Thymus (tissue), 11 donors: Measurements from ENCODE around the gene ZBTB20. TPM values are rescaled to one million over a fixed set of nuclear protein-coding genes. Genes with fewer than 3 reads are reported as not detected.

Experiments used
- DNase-seq, 9 donors: peaks; one replicate each; pipeline ENCODE4 v3.0.0-alpha.2; 2013; ENCODE audit warnings: low spot score in 9 of 9, low read depth in 6 of 9, missing footprints in 1 of 9
- H3K27ac ChIP-seq, 2 donors: one replicate each; pipeline ENCODE4 v1.5.1; 2013; ENCODE audit warnings: control low read depth in 1 of 2, low read depth in 1 of 2, low read length in 1 of 2, mild to moderate bottlenecking in 1 of 2, moderate library complexity in 1 of 2
- H3K27me3 ChIP-seq, 2 donors: one replicate each; pipeline ENCODE4 v1.5.1; 2013; ENCODE audit warnings: low read length in 1 of 2; ENCODE audit not compliant: control insufficient read depth in 2 of 2, insufficient read depth in 1 of 2
- H3K36me3 ChIP-seq, 2 donors: one replicate each; pipeline ENCODE4 v1.5.1; 2013; ENCODE audit warnings: low read length in 1 of 2, mild to moderate bottlenecking in 1 of 2, moderate library complexity in 1 of 2; ENCODE audit not compliant: control insufficient read depth in 2 of 2, insufficient read depth in 2 of 2
- H3K4me1 ChIP-seq, 2 donors: one replicate each; pipeline ENCODE4 v1.5.1; 2013; ENCODE audit warnings: low read length in 2 of 2; ENCODE audit not compliant: control insufficient read depth in 2 of 2, insufficient read depth in 2 of 2
- H3K4me3 ChIP-seq, 2 donors: one replicate each; pipeline ENCODE4 v1.5.1; 2013; ENCODE audit warnings: low read length in 2 of 2, control low read depth in 1 of 2, mild to moderate bottlenecking in 1 of 2
- H3K9me3 ChIP-seq, 2 donors: one replicate each; pipeline ENCODE4 v1.5.1; 2013; ENCODE audit warnings: low read length in 1 of 2, mild to moderate bottlenecking in 1 of 2; ENCODE audit not compliant: control insufficient read depth in 2 of 2, insufficient read depth in 1 of 2
- WGBS: extraction: QIAGEN DNeasy Blood & Tissue Kit; methylation state at CpG from one replicate; pipeline ENCODE4 v1.1.7; 2013; 5-methylcytosine and 5-hydroxymethylcytosine counted together
- polyA plus RNA-seq: library from polyadenylated mRNA; stranded (reverse); fragments of 200-250 nt; gene quantifications from one replicate; pipeline ENCODE4 v1.2.3, GENCODE V29; 2013
- total RNA-seq: library from RNA; stranded (reverse); fragments of 120-200 nt; gene quantifications from one replicate; pipeline ENCODE4 v1.2.4, GENCODE V29; 2013
- donor health status: healthy.

The ZBTB20 gene
- total and polyA plus RNA-seq, 2 donors: 1.2 to 8.9 TPM

DNA sequence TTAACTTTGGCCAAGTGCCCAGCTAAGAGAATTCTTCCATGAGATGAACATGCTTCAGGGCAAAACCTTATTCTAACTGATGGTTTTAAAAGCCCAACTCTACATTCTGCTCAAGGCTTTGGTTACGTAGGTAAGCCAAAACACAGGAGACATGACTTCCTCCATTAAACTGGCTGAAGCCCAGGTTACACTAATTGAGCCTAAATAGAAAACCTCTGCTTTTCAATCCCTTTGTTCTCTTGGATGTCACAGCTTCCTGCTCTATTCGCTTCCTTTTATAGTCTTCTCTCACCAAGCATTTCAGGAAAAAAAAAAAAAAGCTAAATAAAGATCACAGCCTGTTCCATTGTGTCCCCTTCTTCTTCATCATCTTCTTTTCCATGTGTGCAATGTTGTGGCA is 432.9 kb downstream of the ZBTB20 start:
- no peaks in the 10 kb centered on the region for H3K36me3 ChIP-seq
- no peaks in the 10 kb centered on the region for H3K27me3 ChIP-seq
- no peaks in the 10 kb centered on the region for H3K4me1 ChIP-seq
- no peak overlapping the region for H3K27ac ChIP-seq
- H3K9me3 ChIP-seq: no peaks in the 10 kb centered on the region
- 92% methylated on average over 2 of the region's 2 CpGs for WGBS
- DNase-seq: peak in 1 of 9 donors; percentile 10
- H3K4me3 ChIP-seq: no peak overlapping the region

DNA sequence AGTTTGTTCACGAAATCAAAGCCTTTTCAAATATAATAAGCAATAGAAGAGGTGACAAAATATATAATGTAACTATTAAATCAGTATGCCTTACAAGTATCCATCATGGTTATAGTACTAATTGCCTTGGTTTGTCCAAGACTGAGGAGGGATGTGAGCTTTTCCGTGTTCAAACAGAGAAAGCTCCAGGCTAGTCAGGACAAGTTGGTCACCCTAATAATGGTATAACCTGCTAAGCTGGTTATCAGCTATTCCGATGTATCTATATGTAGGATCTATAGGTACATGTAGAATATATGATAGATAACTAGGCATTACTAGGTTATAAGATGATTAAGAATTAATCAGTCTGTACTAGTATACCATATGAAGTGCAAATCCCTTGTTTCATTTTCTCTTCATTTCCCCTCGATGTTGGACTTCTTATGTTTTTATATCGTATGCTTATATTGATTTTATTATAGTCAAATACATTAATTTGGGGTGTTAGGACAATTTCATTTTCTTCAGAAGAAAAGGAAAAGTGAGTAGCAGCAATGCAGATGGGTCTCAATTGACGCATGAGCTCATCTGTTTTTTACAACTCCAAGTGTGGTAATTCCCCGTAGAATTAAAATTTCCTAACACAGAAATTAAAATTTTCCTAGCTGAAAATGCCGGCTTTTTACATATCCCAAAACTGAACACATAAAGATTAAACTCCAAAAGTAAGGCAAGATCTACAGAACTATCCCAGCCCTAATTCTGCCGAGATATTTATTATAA is 434.2 kb downstream of the ZBTB20 start:
- H3K27me3 ChIP-seq: no peaks in the 10 kb centered on the region
- no peak overlapping the region for H3K27ac ChIP-seq
- no peaks in the 10 kb centered on the region for H3K4me1 ChIP-seq
- no peak overlapping the region for H3K4me3 ChIP-seq
- no peak for DNase-seq
- no peaks in the 10 kb centered on the region for H3K36me3 ChIP-seq
- H3K9me3 ChIP-seq: no peaks in the 10 kb centered on the region
- 98% methylated on average over 9 of the region's 9 CpGs for WGBS

DNA sequence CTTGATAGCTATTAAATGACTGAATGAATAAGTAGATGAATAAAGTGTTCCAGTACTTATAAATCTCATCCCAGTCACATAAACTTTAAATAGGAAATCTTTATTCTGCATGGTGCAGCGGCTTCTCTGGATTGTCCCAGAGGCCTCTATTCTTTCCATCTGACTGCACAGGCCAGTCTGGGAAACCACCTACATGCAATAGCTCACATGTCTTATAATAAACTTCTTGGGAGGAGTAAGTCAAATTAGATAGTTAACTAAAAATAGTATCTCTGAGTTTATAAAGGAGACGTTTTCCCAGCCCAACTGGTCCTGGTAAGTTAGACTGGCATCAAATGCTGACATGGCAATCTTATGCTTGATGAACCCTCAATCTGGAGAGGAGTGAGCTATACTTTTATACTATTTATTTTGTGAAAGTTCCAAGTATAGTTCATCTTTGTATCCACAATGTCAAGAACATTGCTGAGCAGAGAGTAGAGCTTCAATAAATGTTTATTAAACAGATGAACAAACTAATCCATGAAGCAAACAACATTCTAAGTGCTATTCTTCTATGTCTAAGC is 435.7 kb downstream of the ZBTB20 start:
- WGBS: 93% methylated on average over 2 of the region's 2 CpGs
- no peak for DNase-seq

DNA sequence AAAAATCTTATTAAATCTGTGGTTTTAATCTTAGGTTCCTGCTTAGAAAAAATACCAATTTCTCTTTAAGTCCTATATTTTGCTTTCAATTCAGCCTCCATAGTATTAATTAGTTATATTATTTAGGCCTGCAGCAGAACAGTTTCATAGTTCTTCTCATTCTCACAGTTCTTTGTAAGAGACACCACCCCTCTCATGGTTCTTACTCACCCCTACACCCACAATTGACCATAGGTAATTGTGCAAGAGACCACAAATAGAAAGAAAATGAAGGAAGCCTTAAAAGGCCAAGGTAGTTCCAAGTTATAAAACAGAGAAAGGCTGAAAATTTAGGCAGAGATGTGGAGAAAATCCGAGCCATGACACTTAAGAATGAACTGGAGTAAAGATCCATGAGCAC is 438.0 kb downstream of the ZBTB20 start:
- Histone ChIP-seq H3K36me3 (no peaks in the 10 kb centered on the region), H3K9me3 (no peaks in the 10 kb centered on the region), H3K4me1 (no peaks in the 10 kb centered on the region), H3K4me3 (no peak overlapping the region), H3K27me3 (no peaks in the 10 kb centered on the region), H3K27ac (no peak overlapping the region)
- no peak for DNase-seq
- WGBS: 97% methylated on average over 1 of the region's 1 CpG

More for the DNA sequence above, 435.7 kb downstream of the ZBTB20 start:
- H3K4me3 ChIP-seq: no peak overlapping the region
- H3K4me1 ChIP-seq: no peaks in the 10 kb centered on the region
- no peaks in the 10 kb centered on the region for H3K9me3 ChIP-seq
- no peak overlapping the region for H3K27ac ChIP-seq
- no peaks in the 10 kb centered on the region for H3K36me3 ChIP-seq
- no peaks in the 10 kb centered on the region for H3K27me3 ChIP-seq

GRCh38 chr3:114707252-114707860 is 439.7 kb downstream of the ZBTB20 start:
- no peaks in the 10 kb centered on the region for H3K4me1 ChIP-seq
- no peak overlapping the region for H3K4me3 ChIP-seq
- no peak overlapping the region for H3K27ac ChIP-seq
- no peaks in the 10 kb centered on the region for H3K36me3 ChIP-seq
- H3K9me3 ChIP-seq: no peaks in the 10 kb centered on the region
- DNase-seq: no peak
- no peaks in the 10 kb centered on the region for H3K27me3 ChIP-seq
- 96% methylated on average over 4 of the region's 4 CpGs for WGBS

DNA sequence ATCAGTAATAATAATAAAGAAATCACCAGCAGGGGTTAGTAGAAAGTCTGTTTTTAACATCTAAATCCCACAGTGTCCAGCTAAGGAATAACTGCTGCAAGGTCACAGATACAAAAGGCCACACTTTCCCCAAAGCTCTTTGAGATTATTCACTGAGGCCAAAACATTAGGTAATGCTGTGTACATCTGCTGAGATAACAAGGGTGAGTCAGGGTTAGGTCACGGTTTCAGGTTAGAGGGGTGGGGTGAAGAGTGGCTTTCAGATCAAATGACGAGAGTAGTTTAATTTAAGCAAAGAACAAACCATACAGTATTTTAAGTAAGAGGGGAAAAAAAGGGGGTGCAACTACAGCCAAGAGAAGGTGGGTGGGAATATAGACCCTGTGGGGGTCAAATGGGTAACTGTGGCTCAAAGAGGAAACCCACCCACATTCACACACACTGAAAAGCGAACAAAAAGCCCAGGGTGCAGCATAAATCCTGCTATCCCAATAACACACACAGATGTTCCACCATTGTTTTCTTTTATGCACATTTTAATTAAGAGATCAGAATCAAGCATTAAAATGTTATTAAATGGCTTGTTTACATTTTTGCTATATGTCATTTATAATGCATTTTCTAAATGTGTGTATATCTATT is 440.4 kb downstream of the ZBTB20 start:
- no peak for DNase-seq
- no peaks in the 10 kb centered on the region for H3K9me3 ChIP-seq
- H3K4me1 ChIP-seq: no peaks in the 10 kb centered on the region
- no peaks in the 10 kb centered on the region for H3K27me3 ChIP-seq
- 91% methylated on average over 3 of the region's 3 CpGs for WGBS
- H3K27ac ChIP-seq: no peak overlapping the region
- no peak overlapping the region for H3K4me3 ChIP-seq
- H3K36me3 ChIP-seq: no peaks in the 10 kb centered on the region

DNA sequence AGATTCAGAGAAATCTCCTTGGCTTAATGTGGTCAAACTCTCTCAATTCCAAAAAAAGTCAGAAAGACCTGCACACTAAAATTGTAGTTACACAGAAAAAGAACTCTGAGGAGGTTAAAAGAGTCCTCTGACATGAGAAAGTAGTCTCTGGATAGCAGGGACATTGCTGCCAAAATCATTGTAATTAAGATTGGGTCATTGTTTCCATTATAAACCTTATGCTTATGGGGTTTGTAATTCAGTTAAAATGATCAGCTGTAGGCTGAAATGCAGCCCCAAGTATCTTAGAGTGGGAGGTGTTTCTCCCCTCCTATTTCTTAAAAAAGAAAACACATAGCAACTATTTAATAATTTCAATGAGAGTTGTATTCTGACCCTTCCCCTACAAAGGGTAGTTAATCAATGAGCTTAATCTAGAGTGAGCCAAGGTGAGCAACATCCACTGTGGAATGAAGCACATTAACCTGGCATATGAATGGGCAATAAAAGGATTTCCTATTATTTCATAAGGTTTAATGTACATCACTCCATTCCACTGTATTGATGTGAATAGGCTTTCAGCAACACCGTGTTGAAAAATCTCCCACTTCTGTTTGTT is 446.4 kb downstream of the ZBTB20 start:
- Histone ChIP-seq H3K4me3 (no peak overlapping the region), H3K9me3 (no peaks in the 10 kb centered on the region), H3K27me3 (no peaks in the 10 kb centered on the region), H3K27ac (no peak overlapping the region), H3K36me3 (no peaks in the 10 kb centered on the region), H3K4me1 (no peaks in the 10 kb centered on the region)
- 97% methylated on average over 1 of the region's 1 CpG for WGBS
- no peak for DNase-seq

DNA sequence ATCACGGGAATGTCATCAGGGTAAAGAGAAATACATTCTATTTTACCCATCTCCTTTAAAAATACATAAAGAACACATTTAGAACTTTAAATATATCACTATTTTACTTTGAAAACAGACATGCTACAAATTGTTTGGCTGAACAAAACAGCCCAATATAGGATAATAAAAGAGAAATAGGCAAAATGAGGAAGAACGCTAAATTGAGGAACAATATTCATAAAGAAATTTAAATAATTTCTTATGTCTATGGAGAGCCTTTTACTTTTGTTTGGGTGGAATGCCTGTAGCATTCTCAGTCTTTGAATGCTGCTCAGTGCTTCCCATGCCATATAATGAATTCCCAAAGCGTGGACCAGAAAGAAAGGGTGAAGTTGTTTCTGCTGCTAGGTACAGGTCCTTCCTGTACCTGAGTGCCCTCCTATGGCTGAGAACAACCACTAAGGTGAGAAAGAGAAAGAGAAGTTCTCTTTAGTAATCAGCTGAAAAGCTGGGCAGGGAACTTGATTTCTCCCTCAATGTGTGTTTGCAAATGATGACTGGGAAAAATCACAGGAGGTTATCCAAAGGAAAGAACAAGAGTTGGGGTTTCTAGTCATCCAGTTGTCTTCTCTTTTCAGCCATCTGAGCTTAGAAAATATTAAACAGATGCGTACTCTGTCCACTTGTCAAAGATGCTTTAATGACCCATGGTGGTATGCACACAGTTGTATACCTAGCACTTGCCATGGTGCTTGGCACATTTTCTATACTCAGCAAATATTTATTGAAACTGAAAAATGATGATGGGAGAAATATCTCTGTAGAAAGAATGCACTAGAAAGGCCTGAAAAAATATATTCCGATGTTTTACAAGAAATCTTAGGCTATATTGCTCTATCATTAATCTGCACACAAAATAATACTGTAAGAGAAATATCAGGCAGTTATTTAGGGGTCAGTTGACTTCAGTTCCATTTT is 448.7 kb downstream of the ZBTB20 start:
- H3K4me3 ChIP-seq: no peak overlapping the region
- H3K27ac ChIP-seq: no peak overlapping the region
- no peaks in the 10 kb centered on the region for H3K36me3 ChIP-seq
- DNase-seq: no peak
- H3K9me3 ChIP-seq: no peaks in the 10 kb centered on the region
- WGBS: 76% methylated on average over 5 of the region's 5 CpGs
- no peaks in the 10 kb centered on the region for H3K27me3 ChIP-seq
- no peaks in the 10 kb centered on the region for H3K4me1 ChIP-seq
